Activated T-cell treated with anti-CD3 and anti-CD28 coated beads for 4 hours (primary cell): Measurements from ENCODE around the gene GCK.

Experiments used
- DNase-seq: peaks from one replicate; pipeline ENCODE4 v3.0.0-alpha.2; 2020

GCK gene

DNA sequence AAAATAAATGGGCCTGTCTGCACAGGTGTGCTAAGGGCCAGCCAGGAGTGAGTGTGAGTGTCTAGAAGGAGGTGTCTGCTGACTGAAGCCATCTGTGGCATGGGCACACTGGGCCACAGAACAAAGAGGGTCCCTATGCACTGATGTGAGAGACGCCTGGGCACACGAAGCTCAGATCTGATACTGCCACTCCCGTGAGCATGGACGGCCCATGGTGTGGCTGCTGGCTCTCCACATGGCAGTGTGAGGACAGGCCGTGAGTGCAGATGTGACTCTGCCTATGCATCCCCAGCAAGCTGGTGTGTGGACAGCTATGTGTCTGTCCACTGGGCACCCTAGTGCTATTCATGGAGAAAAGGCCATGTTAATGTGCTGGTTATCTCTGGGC is 35.3 kb downstream of the GCK start:
- DNase-seq, result no peak

DNA sequence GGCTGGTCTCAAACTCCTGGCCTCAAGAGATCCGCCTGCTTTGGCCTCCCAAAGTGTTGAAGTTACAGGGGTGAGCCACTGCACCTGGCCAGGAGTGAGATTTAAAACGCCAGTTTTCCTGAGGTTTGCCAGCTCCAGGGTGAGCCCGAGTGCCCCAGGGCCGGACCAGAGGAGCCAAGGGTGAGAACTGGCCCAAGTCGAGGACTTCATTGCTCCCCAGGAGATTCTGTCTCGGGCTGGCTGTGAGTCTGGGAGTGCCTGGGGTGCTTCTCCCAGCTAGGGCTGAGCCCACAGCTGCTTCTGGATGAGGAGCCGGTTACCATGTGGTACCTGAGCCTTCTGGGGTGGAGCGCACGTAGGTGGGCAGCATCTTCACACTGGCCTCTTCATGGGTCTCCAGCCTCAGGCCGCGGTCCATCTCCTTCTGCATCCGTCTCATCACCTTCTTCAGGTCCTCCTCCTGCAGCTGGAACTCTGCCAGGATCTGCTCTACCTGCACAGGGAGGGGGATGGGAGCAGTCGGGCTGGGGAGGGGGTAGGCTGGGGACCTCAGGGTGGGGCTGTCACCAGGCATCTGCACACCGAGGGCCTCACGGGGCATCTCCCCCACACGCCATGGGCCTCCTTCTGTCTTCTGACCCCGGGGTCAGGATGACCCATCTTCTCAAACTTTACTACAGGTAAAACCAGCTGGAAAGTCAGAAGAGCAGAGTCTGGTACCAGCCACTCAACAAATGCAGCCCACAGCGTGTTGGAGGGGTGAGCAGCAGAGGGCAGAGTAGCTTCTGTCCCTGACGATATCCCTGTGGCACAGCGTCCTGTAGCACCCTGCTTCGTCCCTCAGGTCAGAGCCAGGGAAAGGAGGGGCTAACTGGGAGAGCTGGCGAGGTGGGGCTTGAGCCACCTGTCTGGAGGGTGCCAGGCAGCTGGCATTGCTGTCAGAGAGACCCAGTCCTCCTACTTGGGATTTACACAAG is 36.0 kb downstream of the GCK start:
- no peak for DNase-seq

DNA sequence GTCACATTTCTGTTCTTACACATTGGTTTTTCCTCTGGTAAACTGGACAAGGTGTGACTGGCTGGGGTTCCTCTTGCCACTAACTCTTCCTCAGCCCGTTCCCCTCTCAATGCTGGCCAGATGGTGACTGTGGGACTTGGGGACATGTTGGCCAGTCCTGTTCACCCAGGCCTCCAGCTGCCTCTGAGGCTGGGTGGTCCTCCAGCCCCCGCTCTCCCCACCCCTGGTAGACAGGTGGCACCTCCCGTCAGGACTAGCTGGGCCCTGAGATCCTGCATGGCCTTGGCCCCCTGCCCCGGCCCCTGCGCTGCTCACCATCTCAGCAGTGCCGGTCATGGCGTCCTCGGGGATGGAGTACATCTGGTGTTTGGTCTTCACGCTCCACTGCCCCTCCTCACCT is 37.3 kb downstream of the GCK start:
- DNase-seq, result no peak

DNA sequence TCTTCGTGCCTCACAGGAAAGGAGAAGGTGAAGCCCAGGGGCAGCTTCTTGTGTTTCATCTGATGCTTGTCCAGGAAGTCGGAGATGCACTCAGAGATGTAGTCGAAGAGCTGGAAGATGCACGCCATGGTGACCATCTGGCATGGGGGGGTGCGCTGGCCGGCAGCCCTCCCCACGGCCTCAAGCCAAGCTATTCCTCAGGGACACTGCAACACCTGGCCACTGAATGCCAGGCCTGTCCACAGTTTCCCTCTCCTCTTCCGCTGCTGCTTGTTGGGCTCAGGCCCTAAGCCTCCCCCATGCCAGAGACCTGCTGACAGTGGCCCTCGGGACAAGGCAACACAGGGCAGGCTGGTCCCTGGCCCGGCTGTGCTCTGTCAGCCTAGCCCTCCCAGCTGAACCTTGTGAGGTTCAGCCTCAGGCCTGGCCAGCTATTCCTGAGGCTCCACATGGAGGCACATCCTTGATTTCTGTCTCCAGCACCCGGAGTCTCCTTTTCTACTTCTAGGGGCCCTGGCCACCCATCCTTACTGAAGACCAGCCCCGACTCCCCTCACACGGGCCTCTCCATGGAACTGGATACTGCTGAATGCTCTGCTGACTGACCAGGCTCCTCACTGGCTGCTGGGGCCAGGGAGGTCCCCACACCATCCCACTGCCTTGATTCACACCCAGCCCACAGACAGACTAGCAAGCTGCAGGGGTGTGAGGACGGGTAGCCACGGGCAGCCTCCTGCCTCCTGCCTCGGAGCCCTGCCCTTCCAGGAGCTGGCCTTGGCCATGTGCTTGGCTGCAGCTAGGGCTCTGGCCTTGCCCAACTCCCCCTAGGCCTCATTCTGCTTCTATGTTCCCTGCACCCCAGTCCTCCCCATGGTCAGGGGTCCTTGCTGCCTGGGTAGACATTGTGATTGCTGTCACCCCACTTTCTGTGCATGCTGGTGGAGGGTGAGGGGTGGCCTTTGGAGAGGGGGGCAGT is 38.0 kb downstream of the GCK start:
- no peak for DNase-seq

DNA sequence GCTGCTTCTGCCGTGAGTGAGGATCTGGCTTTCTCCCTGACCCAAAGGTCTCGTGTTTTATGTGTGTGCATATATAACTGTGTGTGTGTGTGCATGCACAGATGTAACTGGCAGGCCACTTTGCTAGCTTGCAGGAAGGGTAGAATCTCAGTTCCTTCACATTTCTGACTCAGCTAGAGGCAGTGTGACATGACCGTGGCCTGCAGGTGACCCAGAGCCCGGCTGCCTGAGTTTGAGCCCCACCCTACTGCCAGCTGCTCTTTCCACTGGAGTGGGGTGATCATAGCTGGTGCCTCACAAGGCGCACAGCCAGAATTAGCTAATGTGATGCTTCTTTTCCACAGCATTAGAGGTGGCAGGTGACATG is 38.8 kb downstream of the GCK start:
- no peak for DNase-seq

DNA sequence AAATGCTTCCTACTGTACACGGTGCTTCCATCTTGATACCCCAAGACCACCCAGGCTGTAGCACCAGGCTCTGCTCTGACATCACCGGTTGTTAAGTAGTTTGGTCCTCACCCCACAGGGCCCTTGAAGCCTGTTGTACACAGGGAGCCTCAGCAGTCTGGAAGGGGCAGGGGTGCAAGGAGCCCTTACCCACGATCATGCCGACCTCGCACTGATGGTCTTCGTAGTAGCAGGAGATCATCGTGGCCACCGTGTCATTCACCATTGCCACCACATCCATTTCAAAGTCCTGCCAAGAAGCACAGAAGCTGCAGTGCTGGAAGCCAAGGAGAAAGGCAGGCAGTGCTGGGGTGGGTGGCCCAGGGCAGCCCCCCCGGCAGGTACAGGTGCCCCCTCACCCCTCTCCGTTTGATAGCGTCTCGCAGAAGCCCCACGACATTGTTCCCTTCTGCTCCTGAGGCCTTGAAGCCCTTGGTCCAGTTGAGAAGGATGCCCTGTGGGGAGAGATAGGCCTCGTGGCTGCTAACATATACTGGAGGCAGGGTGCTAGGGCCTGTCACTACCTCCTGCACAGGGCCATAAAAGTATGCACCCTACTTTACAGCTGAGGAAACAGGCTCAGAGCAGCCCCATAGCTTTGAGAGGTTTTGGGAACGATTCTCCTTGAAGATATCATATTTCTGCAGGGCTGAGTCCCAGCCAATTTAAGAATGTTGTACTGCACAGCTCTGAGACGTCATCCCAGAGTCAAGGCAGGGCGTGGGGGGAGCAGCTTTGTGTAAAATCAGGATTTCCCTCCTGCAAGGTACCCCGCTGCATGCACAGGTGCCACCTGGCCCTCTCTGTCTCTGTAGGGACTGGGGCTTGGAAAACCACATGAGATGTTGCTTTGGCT is 39.4 kb downstream of the GCK start:
- DNase-seq, result no peak

DNA sequence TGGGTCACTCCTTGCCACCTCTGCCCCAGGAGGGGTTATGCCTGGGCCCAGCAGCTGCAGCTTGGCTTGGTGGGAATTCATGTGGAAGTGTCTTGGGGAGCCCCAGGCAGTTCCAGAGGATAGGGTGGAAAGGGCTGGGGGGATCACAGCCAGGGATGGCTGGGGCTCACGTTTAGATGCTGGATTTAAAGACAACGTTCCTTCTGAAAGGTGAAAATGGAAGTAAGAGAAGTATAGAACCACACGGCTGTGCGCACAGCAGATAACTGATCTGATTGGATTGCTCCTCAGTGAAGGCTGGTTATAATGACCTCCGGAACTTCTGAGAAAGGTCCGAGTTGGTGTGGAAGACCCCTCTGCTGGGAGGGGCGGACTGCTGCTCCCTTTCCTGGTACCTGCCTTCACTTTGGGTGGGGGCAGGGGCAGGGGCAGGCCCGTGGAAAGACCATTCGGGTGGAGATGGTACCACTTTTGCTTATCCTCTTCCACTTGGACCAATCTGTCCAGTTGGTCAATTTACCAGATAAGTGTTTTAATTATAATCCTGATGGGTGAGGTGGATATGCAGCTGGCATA is 40.2 kb downstream of the GCK start:
- DNase-seq, result no peak

DNA sequence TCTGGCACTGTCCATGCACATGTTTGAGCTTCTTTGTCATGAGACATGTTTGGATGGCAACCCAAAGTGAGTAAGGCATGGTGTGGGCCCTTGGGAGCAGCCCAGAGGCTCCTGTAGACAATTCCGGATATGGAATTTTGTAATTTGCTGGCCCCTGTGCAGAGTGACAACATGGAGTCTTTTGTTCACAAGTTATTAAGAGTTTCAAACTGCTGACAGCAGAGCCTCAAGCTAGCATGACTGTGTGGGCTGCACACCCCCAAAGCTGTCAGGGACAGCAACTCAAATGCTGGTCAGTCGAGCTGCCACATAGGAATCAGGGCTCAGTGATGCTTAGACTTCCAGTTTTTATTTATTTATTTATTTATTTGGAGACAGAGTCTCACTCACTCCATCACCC is 41.1 kb downstream of the GCK start:
- DNase-seq, result no peak

DNA sequence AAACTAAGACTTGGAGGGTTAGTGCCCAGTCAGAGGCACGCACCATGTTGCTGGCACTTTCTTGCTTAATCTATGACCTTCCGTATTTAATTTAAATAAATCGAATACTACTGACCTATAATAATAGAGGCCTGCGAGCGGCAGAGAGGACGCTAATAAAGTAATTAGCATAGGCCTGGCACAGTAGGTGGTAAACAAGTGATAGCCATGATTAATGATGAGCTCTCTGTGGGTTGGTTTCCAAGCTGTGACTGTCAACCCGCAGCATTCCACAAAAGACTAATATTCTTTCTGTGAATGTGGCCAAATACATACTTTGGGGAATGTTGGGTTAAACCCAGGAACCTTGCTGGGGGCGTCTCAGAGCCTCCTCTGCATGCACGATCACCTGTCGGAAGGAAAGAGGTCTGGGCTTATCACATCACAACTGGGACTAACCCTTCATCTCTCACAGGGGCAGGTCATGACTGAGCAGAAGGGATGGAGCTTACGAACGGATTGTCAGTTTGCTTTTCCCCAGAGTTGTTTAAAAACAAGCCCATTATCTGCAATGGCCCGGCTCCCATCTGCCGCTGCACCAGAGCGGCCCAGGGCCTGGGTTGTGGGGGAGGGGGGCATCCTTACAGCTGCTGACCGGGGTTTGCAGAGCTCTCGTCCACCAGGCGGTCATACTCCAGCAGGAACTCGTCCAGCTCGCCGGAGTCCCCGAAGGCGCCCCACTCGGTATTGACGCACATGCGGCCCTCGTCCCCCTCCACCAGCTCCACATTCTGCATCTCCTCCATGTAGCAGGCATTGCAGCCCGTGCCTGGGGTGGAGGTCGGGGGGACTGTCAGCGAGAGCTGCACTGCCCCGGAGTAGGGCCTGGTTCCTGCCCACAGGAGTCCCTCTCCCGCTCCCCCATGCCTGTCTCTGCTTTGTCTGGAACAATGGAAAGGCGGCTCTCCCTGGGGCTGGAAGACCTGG is 41.9 kb downstream of the GCK start:
- no peak for DNase-seq

DNA sequence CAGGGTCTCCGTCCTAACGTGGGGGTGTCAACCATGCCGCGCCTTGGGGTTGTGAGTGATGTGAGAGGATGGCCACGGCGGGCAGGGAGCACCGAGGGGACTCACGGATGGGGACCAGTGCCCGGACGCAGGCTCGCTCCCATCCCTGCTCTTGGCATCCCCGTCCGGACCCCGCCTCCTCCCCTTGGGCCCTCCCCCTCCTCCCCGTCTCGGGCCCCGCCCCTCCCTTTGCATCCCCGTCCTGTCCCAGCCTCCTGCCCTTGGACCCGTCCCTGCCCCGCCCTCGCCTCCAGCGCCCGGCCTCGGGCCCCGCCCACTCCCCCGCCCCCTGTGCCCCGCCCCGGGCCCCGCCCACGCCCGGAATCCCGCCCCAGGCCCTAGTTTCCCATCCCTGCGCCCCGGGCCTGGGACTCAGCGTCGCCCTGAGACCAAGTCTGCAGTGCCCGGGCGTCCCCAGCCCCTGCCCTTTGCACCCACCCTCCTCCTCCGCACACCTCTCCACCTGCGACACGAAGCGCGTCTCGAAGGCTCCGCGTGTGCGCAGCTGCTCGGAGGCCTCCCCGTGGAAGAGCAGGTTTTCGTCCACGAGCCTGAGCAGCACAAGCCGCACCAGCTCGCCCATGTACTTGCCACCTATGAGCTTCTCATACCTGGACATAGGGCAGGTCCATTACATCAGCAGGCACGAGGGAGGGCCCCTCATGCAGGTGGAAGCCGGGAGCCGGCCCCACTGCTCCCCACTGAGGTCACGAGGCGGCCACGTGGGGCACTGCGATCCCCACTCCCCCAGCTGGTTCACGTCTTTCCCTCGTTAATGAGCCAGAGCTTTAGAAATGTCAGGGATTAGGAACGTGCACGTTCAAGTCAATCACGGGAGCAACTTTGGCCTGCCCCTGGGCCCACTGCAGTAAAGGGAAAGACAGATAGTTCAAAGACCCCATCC is 43.0 kb downstream of the GCK start:
- DNase-seq, result peak; percentile 55

DNA sequence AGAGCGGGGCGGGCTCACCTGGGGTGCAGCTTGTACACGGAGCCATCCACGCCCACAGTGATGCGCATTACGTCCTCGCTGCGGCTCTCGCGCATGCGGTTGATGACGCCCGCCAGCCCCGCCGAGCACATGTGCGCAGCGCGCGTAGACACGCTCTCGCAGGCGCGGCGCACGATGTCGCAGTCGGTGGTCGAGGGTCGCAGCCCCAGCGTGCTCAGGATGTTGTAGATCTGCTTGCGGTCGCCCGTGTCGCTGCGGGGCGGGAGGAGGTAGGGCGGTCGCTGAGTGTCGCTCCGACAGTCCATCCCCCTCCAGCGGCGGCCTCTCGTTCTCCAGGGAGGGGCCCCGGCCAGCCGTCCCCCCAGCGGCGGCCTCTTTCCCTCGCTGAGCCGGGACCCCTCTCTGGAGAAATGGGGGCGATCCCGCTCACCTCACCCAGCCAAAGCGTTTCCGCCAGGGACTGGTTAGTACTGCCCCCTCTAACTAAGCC is 43.7 kb downstream of the GCK start:
- DNase-seq, result peak; percentile 59

DNA sequence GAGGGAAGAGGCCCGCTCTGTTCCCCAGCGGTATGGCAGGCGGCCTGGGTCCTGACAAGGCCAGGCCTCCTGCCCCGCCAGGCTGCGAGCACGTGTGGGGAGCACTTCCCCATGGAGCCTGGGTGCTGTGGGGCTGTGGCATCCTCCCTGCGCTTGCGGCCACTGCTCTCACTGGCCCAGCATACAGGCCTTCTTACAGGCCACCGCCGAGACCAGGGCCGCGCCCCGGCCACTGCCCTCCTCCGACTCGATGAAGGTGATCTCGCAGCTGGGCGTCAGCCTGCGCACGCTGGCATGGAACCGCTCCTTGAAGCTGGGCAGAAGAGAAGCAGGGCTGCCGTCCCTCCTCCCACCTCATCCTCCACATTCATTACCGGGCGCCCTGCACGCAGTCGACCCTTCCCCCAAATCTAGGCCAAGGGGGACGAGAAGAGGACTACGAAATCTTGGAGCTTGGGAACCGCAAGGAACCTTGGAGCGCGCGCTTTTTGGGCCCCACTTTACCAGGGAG is 44.2 kb downstream of the GCK start:
- no peak for DNase-seq

DNA sequence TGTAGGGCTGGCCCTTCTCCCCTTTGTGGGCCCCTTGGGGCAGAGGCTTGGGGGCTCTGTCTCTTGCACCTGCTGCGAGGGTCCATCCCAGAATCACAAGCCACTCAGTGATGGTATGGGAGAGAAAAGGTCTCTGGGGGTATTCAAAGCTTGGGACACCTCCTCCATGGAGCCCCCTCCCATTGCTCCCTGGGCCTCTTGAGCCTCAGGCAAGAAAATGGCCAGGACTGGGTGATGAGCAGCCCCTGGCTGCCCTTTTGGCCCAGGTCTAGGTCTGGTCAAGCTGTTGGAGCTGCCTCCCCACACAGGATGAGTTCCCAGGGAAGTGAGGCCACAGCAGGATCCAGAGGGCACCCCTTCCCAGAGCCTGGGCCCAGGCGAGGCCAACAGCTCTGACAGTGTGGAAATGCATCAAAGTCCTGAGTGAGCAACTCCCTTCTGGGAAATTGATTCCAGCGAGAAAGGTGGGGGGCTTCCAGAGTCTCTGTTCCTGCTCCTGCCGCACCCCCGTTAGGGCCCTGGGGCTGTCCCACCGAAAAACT is 44.7 kb downstream of the GCK start:
- DNase-seq, result no peak

DNA sequence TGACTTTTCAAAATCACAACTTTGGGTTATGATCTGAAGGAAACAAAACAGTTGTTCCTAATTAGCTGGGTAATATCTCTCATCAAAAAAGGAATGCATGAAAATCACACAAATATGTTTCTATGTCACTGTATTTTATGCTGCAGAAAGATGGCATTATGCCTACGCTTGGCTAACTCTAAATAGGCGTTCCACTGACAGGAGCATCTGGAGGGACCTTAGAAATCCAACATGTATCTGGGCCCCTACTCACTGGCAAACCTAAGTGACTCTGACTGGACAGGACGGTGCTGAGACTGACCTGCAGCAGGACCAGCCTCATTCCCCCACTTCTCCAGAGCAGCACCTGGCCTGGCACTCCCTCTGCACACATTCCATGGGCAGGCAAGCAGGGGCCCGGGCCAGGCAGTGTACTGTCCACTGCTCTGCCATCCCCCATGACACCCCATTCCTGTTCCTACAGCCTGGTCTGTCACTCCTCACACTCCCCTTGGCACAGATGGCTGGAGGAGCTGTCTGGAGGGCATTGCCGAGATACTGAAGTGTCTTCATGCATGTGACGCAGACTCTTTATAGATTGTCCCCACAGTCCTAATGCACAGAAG is 45.5 kb downstream of the GCK start:
- no peak for DNase-seq

DNA sequence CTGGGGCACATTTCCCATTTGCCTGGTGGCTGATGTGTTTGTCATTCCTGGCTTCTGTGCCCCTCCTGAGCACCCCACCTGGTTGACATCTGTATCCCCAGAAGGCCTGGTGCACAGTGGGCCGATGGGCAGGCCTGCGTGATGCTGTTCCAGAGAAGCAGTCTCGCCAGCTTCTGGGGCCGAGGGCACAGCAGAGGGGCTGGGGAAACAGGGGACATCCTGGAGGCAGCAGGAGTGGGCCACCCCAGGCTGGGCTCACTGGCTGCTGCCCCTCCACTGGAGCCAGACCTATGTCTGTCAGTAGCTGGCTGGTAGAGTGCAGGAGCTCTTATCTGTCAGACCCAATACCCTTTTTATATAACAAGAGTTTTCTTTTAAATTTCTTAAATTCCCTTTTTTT is 47.2 kb downstream of the GCK start:
- no peak for DNase-seq

DNA sequence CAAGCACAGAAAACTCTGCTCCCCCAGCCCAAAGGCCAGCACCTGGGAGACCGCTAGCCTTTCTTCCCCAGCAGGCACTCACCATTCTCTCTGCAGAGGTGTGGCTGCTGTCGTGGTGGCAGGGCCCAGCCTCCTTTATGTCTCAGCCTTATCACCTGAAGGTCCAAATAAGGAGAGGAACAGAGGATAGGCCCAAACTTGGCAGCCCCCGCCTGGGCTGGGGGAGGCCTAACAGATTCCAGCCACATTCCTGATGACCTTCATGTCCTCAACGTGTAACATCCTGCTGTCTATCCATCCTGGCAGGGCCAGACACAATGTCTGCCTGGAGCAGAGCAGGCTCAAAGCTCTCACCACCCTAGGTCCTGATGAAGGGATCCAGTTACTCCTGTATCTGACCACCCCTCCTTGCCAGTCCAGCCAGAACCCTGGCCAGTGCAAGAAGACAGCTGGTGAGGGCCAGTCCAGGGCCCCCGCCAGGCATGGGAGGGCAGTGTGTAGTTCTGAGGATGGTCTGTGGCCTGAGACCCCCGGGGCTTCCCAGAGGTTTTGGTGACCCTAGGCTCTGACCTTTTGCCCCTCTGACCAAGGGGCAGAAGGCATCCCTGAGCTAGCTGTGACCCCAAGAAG is 47.9 kb downstream of the GCK start, which contains the start of gene MYL7:
Gene MYL7, minus strand, starts transcription at position 112 of the 630 bp plus-strand sequence. Its CDS starts 27 bp downstream, at position 85.
- no peak for DNase-seq

DNA sequence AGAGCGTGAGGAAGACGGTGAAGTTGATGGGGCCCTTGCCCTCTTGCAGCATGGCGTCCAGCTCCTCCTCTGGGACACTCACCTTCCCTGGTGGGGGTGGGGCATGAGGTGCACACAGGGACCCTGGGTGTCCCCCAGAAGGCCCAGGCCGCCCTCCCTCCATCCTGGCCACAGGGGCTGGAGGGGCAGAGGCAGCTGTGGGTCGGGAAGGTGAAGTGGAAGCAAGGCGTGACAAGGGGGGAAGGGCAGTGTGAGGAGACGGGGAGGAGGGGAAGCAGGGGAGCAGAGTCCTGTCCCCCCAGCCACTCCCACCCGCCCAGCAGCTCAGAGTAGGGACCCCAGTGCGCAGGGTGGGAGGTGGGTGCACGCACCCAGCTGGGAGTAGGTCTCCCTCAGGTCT is 48.9 kb downstream of the GCK start:
- no peak for DNase-seq
